Effector CD8-positive, alpha-beta T cell (primary cell): ENCODE data around the gene EIF4A3.
"Not testable (repeated sequence)": the region's sequence is repeated elsewhere in the genome, so short reads cannot be mapped to it uniquely, and the experiment has no call there.

ENCODE experiments used
- DNase-seq: peaks from one replicate; lab custom pipeline; 2025; lab: John Stamatoyannopoulos, UW

Gene EIF4A3

DNA sequence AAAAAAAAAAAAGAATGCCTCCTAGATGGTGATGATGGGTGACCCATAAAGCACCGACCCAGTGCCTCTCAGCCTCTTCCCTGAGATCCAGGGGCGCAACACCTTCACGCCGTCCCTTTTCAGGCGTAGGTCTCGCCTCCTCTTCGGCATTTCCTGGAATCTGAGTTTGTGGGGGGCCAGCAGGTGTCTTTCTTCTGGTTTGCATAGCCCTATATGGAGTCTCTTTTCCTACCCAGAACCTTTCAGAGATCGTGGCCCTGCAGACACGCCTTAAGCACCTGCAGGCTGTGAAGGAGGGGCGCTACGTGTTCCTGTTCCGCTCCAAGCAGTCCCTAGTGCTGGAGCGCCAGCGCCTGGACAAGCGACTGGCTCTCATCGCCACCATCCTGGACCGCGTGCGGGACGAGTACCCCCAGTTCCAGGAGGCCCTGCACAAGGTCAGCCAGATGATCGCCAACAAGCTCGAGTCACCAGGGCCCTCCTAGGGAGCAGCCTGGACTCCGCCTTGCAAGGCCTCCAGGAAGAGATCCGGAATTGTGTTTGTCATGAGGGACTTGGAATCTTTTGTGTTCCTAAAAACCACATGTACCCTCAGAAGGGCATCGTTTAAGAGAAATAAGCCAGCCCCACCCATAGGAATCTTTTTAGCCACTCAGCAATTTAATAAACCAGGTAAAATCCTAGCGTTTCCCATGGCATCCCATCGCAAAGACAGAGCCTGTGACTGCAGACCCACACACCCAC lies 47.5 kb downstream of the EIF4A3 start:
- no peak for DNase-seq

DNA sequence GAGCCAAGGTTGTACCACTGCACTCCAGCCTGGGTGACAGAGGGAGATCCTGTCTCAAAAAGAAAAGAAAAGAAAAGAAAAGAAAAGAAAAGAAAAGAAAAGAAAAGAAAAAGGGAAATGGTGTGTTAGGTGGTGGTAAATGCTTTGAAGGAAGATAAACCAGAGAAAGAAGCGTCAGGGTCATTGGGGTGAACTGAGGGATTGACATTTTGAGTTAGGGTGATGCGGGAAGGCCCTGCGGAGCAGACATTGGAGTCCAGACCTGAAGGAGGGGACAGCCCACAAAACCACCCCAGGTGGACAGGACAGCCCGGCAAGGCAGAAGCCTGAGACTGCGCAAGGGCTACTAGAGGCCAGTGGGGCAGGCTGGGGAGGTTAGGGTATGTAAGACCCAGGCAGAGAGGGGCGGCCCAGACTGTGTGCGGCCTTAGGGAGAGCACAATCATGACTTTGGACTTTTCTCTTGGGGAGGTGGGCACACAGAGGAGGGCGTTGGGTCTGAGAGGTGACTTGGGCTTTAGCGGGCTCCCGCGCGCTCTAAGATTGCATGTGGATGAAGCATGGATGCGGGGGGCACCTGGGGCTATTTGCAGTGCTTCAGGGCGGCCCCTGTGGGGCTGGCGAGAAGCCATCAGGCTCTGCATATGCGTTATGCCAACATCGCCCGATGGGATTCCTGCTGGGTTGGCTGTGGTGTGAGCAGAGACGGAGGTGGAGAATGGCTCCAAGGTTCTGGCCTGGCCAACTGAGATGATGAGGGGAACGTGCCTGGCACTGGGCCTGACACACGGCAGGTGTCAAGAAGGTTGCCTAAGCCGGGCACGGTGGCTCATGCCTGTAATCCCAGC lies 48.9 kb downstream of the EIF4A3 start:
- no peak for DNase-seq

DNA sequence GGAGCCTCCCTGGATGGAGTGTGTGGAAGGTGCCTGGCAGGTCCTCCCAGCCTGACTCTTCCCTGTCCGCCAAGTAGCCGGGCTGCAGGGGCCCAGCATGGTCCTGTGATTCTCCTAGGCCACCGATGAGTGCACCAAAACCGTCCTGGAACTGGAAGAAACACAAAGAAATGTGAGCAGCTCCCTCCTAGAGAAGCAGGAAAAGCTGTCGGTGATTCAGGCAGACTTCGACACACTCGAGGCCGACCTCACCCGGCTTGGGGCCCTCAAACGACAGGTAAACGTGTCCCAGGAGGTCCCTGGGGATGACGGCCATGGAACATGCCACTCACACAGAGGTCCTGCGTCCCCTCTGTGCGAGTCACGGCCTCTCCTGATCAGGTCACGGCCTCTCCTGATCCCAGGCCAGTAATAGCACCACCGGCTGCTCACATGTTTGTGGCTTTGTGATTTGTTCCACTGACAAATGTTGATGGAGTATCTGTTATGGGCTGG lies 49.8 kb downstream of the EIF4A3 start:
- no peak for DNase-seq

DNA sequence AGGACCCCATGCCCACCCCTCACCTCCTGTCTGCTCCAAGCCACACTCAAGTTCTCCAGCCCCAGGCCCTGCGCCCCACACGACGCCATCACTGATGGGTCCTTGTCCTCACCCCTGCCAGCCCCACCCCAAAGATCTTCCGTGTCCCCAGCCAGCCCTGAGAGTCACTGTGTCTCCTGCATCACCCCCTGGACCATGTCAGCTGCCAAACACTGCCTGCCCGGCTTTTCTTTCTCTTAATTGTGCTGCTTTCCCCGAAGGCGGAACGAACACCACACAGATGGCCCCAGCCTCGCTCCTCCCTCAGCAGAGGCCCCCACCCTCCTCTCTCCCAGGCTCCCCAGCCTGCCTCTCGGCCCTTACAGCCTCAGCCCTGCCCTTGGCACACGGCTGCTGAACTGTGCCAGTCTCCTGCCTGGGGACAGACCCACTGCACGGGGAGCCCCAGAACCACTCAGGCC lies 50.3 kb downstream of the EIF4A3 start:
- DNase-seq: no peak

DNA sequence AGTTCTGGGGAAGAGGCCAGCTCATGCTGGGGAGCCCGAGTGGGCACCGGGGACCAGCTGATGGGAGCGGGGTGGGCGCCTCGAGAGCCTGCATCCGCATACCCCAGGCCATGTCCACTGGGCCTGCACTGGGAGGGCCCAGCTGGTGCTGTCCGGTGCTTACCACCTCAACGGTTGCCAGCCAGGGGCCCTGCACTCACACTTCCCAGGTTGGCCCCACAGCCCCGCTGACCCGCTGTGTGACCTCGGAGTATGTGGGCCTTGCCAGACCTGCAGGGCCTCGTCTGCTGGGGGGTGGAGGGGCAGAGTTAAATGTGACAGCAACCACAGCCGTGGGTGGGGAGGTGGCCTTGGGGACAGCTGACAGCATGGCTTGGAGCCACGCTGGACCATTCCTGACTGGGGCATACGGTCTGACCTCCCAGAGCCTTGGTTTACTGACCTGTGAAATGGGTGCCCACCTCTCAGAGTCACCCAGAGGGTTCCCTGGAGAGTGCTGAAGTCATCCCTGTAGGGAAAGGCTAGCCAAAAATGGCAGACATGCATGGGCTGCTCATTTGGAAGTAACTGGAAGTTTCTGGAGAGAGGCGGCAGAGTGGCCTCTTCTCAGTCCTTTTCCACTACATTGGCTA lies 51.0 kb downstream of the EIF4A3 start:
- DNase-seq: no peak

DNA sequence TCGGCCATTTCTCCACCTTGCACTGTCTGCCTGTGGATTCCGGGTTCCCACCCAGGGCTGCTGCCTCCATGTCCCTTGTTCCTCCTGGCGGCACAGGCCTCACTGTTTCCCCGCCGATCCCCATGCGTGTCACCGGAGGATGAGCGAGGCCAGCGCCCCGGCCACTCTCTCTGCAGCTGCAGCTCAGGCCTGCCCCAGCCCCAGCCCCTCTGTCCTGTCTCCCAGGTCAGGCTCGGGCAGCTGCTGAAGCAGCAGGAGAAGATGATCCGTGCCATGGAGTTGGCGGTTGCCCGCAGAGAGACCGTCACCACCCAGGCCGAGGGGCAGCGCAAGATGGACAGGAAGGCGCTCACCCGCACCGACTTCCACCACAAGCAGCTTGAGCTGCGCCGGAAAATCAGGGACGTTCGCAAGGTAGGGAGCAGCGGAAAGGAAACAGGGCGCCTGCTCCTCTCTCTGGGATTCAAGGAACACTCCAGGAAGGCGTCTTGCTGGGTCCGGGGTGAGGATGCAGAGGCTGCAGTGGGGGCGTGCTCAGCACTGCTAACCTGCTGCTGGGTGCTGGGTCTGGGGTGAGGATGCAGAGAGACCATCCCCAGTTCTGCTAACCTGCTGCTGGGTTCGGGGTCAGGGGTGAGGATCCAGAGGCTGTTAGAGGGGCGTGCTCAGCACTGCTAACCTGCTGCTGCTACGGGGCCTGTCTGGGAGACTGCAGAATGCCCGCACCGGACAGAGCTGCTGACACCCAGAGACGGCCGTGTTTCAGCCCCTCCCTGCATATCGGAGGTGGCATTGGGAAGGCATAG lies 51.7 kb downstream of the EIF4A3 start:
- DNase-seq: no peak

DNA sequence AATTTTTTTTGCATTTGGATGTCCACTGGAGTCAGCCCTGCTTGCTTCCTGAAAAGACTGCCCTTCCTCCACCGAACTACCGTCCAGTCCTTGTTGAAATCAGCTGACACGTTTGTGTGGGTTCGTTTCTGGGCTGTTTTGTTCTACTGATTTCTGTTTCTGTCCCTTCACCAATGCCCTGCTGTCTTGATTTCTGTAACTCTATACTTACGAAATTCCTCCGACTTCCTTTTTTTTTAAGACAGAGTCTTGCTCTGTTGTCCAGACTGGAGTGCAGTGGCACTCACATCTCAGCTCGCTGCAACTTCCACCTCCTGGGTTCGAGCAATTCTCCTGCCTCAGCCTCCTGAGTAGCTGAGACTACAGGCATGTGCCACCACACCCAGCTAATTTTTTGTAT lies 54.0 kb downstream of the EIF4A3 start:
- no peak for DNase-seq

DNA sequence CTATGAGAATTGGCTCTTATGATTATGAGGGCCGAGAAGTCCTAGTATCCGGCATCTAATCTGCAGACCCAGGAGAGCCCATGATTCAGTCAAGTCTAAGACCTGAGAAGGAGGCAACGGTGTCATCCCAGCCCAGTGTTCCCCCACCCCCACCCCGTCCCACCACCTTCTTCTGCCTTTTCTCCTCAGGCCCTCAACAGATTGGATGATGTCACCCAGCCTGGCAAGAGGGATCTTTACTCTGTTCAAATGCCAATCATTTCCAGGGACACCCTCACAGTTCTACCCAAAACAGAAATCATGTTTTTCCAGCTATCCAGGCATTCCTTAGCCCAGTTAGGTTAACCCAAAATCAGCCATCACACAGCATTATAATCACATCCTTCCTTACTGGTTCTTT lies 55.6 kb downstream of the EIF4A3 start:
- DNase-seq: no peak

DNA sequence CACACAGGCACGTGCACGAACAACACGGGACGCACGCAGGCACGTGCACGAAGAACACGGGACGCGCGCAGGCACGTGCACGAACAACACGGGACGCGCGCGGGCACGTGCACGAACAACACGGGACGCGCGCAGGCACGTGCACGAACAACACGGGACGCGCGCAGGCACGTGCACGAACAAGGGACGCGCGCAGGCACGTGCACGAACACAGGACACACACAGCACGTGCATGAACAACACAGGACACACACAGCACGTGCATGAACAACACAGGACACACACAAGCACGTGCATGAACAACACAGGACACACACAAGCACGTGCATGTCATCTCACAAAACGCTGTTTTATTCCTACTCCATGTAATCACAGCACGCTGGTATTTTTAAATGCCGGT lies 56.8 kb downstream of the EIF4A3 start:
- DNase-seq: not testable (repeated sequence)

DNA sequence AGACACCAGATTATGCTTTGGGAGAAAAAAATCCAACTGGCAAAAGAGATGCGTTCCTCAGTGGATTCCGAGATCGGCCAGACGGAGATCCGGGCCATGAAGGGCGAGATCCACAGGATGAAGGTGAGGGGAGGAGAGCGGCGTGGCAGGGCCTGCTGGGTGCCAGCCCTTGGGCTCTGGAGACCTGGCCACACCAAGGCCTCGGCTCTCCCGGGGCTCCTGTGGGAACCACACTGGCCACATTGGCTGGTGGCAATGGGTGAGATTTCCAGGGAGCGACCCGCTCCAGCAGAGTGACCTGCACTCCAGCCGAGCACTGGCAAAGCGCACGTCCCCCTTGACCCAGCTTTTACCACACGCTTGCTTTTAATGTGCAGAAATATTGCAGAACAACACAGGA lies 57.2 kb downstream of the EIF4A3 start:
- DNase-seq: no peak

DNA sequence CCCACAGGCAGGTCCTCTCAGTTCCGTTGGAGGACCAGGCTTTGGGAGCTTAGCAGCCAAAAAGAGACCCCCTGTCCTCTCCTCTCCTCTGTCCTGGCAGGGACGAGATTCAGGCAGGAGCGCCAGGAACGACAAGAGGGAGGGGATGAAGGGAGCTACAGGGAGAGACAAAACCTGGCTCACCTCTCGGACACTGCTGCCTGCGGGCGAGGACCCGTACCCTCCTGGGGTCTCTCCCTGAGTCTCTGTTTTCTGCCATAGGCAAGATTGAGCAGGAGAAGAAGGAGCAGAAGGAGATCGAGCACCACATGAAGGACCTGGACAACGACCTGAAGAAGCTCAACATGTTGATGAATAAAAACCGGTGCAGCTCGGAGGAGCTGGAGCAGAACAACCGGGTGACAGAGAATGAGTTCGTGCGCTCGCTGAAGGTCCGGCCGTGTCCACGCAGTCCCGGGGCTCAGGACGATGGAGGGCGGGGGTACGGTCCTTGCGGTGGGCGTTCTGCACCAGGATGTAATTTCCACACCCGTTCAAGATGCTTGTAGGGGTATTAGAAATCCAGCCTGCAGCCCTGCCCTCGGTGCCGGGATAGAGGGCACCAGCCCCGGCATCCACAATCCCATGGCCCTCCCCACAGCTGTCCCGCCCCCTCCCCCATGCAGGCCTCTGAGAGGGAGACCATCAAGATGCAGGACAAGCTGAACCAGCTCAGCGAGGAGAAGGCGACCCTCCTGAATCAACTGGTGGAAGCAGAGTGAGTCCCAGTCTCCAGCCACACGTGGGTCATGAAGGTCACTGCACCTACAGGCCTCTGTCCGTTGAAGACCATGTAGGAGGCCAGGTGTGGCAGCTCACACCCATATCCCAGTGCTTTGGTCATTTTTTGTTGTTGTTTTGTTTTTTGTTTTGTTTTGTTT lies 59.3 kb downstream of the EIF4A3 start:
- no peak for DNase-seq

DNA sequence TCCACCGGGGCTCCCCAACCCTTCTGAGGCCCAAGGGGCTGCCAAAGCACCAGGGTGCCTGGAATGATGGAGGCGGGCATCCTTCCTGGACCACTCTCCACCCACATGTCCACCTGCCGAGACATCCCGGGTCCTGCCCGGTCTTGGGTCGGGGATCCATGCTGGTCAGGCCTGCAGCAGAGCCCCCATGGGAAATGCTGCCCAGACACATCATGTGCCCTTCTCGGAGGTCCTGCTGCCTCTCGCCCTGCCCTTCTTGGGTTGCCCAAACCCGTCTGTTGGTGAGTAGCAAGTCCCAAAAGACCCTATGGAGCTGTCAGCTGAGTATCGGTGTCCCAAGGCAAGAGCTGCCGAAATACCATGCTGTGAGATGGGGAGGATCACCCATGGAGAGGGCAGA lies 60.3 kb downstream of the EIF4A3 start:
- DNase-seq: no peak

DNA sequence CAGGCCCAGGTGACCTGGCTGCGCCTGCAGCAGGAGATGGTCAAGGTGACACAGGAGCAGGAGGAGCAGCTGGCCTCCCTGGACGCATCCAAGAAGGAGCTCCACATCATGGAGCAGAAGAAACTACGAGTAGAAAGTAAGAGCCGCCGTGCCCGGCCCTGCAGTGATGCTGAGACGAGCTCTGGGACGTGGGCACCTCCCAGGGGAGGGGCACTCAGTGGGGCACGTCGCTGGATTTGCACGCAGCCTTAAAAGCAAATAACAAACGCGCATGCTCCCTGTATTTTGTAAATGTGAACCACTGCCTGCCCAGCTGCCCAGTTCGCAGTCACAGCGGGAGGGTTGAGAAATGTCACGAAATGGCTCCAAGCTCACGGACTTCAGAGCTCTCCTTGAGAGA lies 60.8 kb downstream of the EIF4A3 start:
- no peak for DNase-seq

DNA sequence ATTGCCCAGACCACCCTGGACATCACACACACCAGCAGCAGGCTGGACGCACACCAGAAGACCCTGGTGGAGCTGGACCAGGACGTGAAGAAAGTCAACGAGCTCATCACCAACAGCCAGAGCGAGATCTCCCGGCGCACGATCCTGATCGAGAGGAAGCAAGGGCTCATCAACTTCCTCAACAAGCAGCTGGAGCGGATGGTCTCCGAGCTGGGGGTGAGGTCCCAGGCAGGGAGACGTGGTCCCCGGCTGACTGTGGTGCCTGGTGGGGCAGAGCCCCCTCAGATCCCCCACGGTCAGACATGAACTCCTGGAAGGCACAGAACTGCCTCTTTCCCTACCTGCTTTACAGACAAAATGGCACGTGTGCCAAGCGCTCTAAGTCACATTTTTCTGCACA lies 62.2 kb downstream of the EIF4A3 start:
- DNase-seq: no peak
